Transverse colon (tissue), 3 donors: Measurements from ENCODE around the gene LAD1.

ENCODE experiments used
- CTCF ChIP-seq, 5 experiments: fragments of 200-600 bp in 3 of 5; fragments of 450-650 bp in 2 of 5; sonication (generic) in 3 of 5; IDR thresholded peaks; 1 replicate in 2 of 5; 2 replicates in 3 of 5; pipeline ENCODE4 v1.5.1; 2016 to 2017; ENCODE audit warnings: antibody characterized with exemption in 5 of 5, inconsistent platforms in 3 of 5, mild to moderate bottlenecking in 2 of 5, moderate library complexity in 1 of 5
- POLR2A ChIP-seq: fragments of 450-650 bp; IDR thresholded peaks from one replicate; pipeline ENCODE4 v1.6.1; 2016; ENCODE audit warnings: antibody characterized with exemption, mild to moderate bottlenecking, moderate library complexity

- TF ChIP-seq CTCF (IDR thresholded peaks at IDR 0.05): no peak
- TF ChIP-seq POLR2A: no peak
Observed at GRCh38 chr1:201371792-201372191, 27.3 kb downstream of the LAD1 start.
